K562 (cell line): Measurements from ENCODE around the gene DCUN1D3. TPM values are rescaled to one million over a fixed set of nuclear protein-coding genes. Genes with fewer than 3 reads are reported as not detected.

Experiments used
- ATAC-seq: fragments of 200-7000 bp; cut with Tn5 transposase; 3 replicates; pipeline ENCODE4 v1.9.1; 2020; ENCODE audit warnings: moderate library complexity
- BruUV-seq: library from RNA; stranded (reverse); fragments of 400-500 nt; replicated peaks from 2 replicates; lab custom pipeline; 2021; lab: Mats Ljungman, UMichigan
- CTCF ChIA-PET: fragments of 300-600 bp; formaldehyde crosslinking; extraction: SDS; loops from one replicate; lab custom pipeline; 2021; ENCODE audit warnings: low intra/inter-chr PET ratio; lab: Yijun Ruan, JAX
- POLR2A ChIA-PET: fragments of 300-600, 350-650 bp; sonication (Branson Sonifier 250); formaldehyde crosslinking; extraction: SDS; loops from one replicate; lab custom pipeline; 2021; ENCODE audit warnings: antibody characterized with exemption, inconsistent platforms; lab: Yijun Ruan, JAX
- DNase-seq, 4 experiments: peaks; one replicate each; pipeline versions ENCODE4 v3.0.0 to v3.0.0-alpha.2; 2011 to 2018; ENCODE audit warnings: low spot score in 3 of 4, mixed read lengths in 3 of 4; ENCODE audit errors: extremely low read depth in 1 of 4
- FAIRE-seq: peaks from 2 replicates; lab custom pipeline; 2011; peaks lifted over from hg19 to GRCh38; lab: Jason Lieb, UNC
- H2AFZ ChIP-seq: 2 replicates; pipeline ENCODE4 v1.6.0; 2011; ENCODE audit warnings: low read depth, low read length, control low read depth, inconsistent platforms
- H3K27ac ChIP-seq: fragments of 200-600 bp; 3 replicates; pipeline ENCODE4 v1.8.0; 2011; ENCODE audit warnings: low read depth, mild to moderate bottlenecking, control low read depth, inconsistent platforms, low read length, moderate library complexity, mixed read lengths; ENCODE audit errors: extremely low read depth
- H3K27me3 ChIP-seq, 2 experiments: fragments of 300-600 bp in 1 of 2; 2 replicates in 1 of 2; 3 replicates in 1 of 2; pipeline versions ENCODE4 v1.6.0 to v1.8.0; 2011; ENCODE audit warnings: inconsistent platforms in 2 of 2, low read length in 2 of 2, mild to moderate bottlenecking in 1 of 2, mixed read lengths in 1 of 2, moderate library complexity in 1 of 2; ENCODE audit not compliant: control insufficient read depth in 2 of 2, insufficient read depth in 2 of 2
- H3K36me3 ChIP-seq: fragments of 300-600 bp; 3 replicates; pipeline ENCODE4 v1.8.0; 2011; ENCODE audit warnings: mild to moderate bottlenecking, low read length, inconsistent platforms; ENCODE audit not compliant: control insufficient read depth, insufficient read depth
- H3K4me1 ChIP-seq, 2 experiments: fragments of 200-600 bp in 1 of 2; replicated peaks in 1 of 2; 2 replicates in 1 of 2; 3 replicates in 1 of 2; pipeline versions ENCODE4 v1.5.1 to v1.8.0; 2011; ENCODE audit warnings: inconsistent platforms in 2 of 2, low read length in 2 of 2, mild to moderate bottlenecking in 1 of 2, mixed read lengths in 1 of 2, moderate library complexity in 1 of 2; ENCODE audit not compliant: control insufficient read depth in 2 of 2, insufficient read depth in 2 of 2
- H3K4me2 ChIP-seq: 2 replicates; pipeline ENCODE4 v1.6.1; 2011; ENCODE audit warnings: low read length, control low read depth, inconsistent platforms, mixed read lengths; ENCODE audit not compliant: insufficient read depth
- H3K4me3 ChIP-seq: fragments of 200-600 bp; sonication (generic), shearing (Covaris generic); 2 replicates; pipeline ENCODE4 v1.5.1; 2016; ENCODE audit warnings: control low read depth, inconsistent platforms
- H3K79me2 ChIP-seq: fragments of 200-600 bp; 3 replicates; pipeline ENCODE4 v1.8.0; 2011; ENCODE audit warnings: low read length, inconsistent platforms; ENCODE audit not compliant: control insufficient read depth, insufficient read depth
- H3K9ac ChIP-seq, 2 experiments: 2 replicates each; pipeline versions ENCODE4 v1.6.0 to v1.6.1; 2011; ENCODE audit warnings: low read depth in 2 of 2, low read length in 2 of 2, control low read depth in 1 of 2, inconsistent platforms in 1 of 2, mild to moderate bottlenecking in 1 of 2, mixed read lengths in 1 of 2; ENCODE audit not compliant: insufficient read depth in 1 of 2
- H3K9me1 ChIP-seq: one replicate; pipeline ENCODE4 v1.6.0; 2011; ENCODE audit warnings: inconsistent platforms, mild to moderate bottlenecking, low read length, moderate library complexity; ENCODE audit not compliant: control insufficient read depth, insufficient read depth
- H3K9me3 ChIP-seq: replicated peaks from 2 replicates; pipeline ENCODE4 v1.5.1; 2011; ENCODE audit warnings: low read depth, low read length, inconsistent platforms; ENCODE audit not compliant: control insufficient read depth, insufficient read depth
- H4K20me1 ChIP-seq: replicated peaks from 2 replicates; pipeline ENCODE4 v1.6.1; 2011; ENCODE audit warnings: low read length, inconsistent platforms, mixed read lengths; ENCODE audit not compliant: control insufficient read depth, insufficient read depth
- BACH1 ChIP-seq: fragments of 200-800 bp; sonication (Bioruptor generic); IDR thresholded peaks from 2 replicates; pipeline ENCODE4 v1.6.1; 2016; ENCODE audit warnings: missing genetic modification characterization, missing compliant biosample characterization
- IRF1 ChIP-seq: sonication (generic); formaldehyde crosslinking; IDR thresholded peaks from 2 replicates; pipeline ENCODE4 v1.8.0; 2022; ENCODE audit warnings: missing genetic modification reagents, mild to moderate bottlenecking, borderline replicate concordance
- KAT2B ChIP-seq: IDR thresholded peaks from one replicate; pipeline ENCODE4 v1.6.1; 2012; ENCODE audit warnings: low read depth, mild to moderate bottlenecking, control low read depth, inconsistent platforms, low read length, moderate library complexity
- PCBP2 ChIP-seq: fragments of 200-400 bp; formaldehyde crosslinking; IDR thresholded peaks from 2 replicates; pipeline ENCODE4 v1.6.1; 2018; ENCODE audit warnings: low read length, low read depth, mild to moderate bottlenecking, moderate library complexity; ENCODE audit not compliant: poor library complexity, severe bottlenecking
- POLR3A ChIP-seq: IDR thresholded peaks from 2 replicates; pipeline ENCODE4 v1.6.1; 2011; ENCODE audit warnings: borderline replicate concordance, mild to moderate bottlenecking, moderate library complexity; ENCODE audit not compliant: insufficient read length, insufficient read depth; ENCODE audit errors: extremely low read depth
- PRPF4 ChIP-seq: fragments of 200-400 bp; formaldehyde crosslinking; IDR thresholded peaks from one replicate; pipeline ENCODE4 v1.6.1; 2017; ENCODE audit warnings: low read length, low read depth, mild to moderate bottlenecking; ENCODE audit not compliant: insufficient read depth, poor library complexity, severe bottlenecking
- RFX5 ChIP-seq: IDR thresholded peaks from 2 replicates; pipeline ENCODE4 v1.6.1; 2011; ENCODE audit warnings: low read depth, mild to moderate bottlenecking, improper control_type of control experiment, low read length
- ZBTB12 ChIP-seq: fragments of 250-450 bp; sonication (Bioruptor Pico); IDR thresholded peaks from 2 replicates; pipeline ENCODE4 v1.4.0; 2020
- ZNF408 ChIP-seq: fragments of 250-450 bp; sonication (Bioruptor Pico); IDR thresholded peaks from 2 replicates; pipeline ENCODE4 v1.4.0; 2020; ENCODE audit warnings: low read depth, mild to moderate bottlenecking, moderate library complexity
- WGBS: fragments of 100-300 bp; shearing (Covaris generic); methylation state at CpG from one replicate; pipeline ENCODE4 v1.1.6; 2016; ENCODE audit warnings: low coverage, mixed read lengths; ENCODE audit not compliant: insufficient coverage; ENCODE audit errors: missing lambda C conversion rate; 5-methylcytosine and 5-hydroxymethylcytosine counted together
- in situ Hi-C: fragments of 300-500 bp; cut with MboI; formaldehyde crosslinking; loops from 4 replicates; pipeline ENCODE4 v1.15.0; 2018; ENCODE audit warnings: inconsistent platforms, mixed read lengths
- intact Hi-C: fragments of 100-400 bp; cut with micrococcal nuclease; formaldehyde crosslinking; loops from 2 replicates; pipeline ENCODE4 v1.14.2; 2022
- polyA plus RNA-seq, 8 experiments: library from polyadenylated mRNA; depleted of rRNA in 4 of 8; stranded (reverse) in 5 of 8; unstranded in 3 of 8; fragments of >200 nt; fragmentation: Nextera tagmentation in 2 of 8; fragmentation: Illumina TruSeq in 1 of 8; extraction: Ambion mirVana in 2 of 8; extraction: Trizol in 1 of 8; gene quantifications; 2 replicates each; pipeline versions ENCODE4 v1.2.1 to v1.2.3, GENCODE V29; 2011 to 2014; ENCODE audit warnings: inconsistent platforms in 1 of 8, missing spikeins in 1 of 8
- total RNA-seq, 7 experiments: library from RNA; depleted of rRNA in 6 of 7; stranded (reverse); fragments of >200 nt in 6 of 7; fragmentation: Illumina TruSeq in 2 of 7; extraction: Trizol in 2 of 7; gene quantifications; 2 replicates each; pipeline versions ENCODE4 v1.2.1 to v1.2.3, GENCODE V29; 2011 to 2021; ENCODE audit warnings: low replicate concordance in 1 of 7

The DCUN1D3 gene
- total and polyA plus RNA-seq, 9 of the 15 experiments (the other 6 are each of a cell fraction or from before 2014, with no cell fraction given) = 1.0 to 4.7 (median 2.2) TPM

DNA sequence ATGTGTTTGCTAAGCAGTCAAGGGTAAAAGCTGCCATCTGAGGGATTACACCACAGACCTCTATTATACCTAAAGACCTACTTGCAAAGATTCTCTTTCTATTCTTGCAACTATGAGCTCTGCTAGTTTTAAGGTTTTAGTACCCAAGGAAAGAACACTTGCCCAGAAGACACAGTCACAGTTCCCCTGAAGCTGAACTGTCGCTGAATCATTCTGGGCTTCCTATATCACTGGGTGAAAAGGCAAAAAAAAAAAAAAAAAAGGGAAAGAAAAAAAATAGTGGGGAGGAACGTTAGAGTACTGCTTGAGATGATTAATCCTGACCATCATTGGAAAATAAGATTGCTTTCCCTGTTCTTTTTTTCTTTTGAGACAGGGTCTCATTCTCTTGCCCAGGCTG is 38.3 kb upstream of the DCUN1D3 start (continued):
- TF ChIP-seq ZBTB12 (no peak), PCBP2 (no peak), POLR3A (no peak), PRPF4 (no peak), RFX5 (no peak), BACH1 (0 out of 2 replicates have a peak, but pooled peaks have one; percentile 37), IRF1 (CRISPR knock-in tag) (no peak)
- TF ChIP-seq, all 486 proteins: peak for 4

GRCh38 chr16:20937736-20938135 is 37.6 kb upstream of the DCUN1D3 start:
- POLR2A ChIA-PET = interaction anchor here (0.6 to 1.7 kb wide), 5 partner anchors 10 to 123 kb away, joined by 3 to 7 read pairs (median 4); no protein-coding TSS in a partner anchor
- Histone ChIP-seq H3K27ac (no peak overlapping the region), H3K27me3 (peaks cover 4 to 15% of the 10 kb centered on the region in 2 experiments; a peak in 4 of 5 replicates), H3K79me2 (no peaks in the 10 kb centered on the region), H3K9me3 (no peaks in the 10 kb centered on the region), H3K36me3 (no peaks in the 10 kb centered on the region), H3K4me2 (no peak overlapping the region), H3K4me1 (no peaks in the 10 kb centered on the region; a peak in 1 of 5 replicates), H2AFZ (no peak overlapping the region), H4K20me1 (no peaks in the 10 kb centered on the region), H3K4me3 (no peak overlapping the region), H3K9ac (no peak overlapping the region), H3K9me1 (no peaks in the 10 kb centered on the region)
- no peak for TF ChIP-seq KAT2B
- no peak for TF ChIP-seq ZNF408
- CTCF ChIA-PET = no interaction called here
- DNase-seq (no peak), FAIRE-seq (no peak), ATAC-seq (no peak)
- 34% methylated on average over 6 of the region's 6 CpGs for WGBS
- no TSS peak for BruUV-seq
- in situ Hi-C loops (no loop called here), intact Hi-C loops (no loop called here)
